ENCODE measurements around the gene CBL. TPM values are rescaled to one million over a fixed set of nuclear protein-coding genes. Genes with fewer than 3 reads are reported as not detected.

Gene CBL
- total RNA-seq, 1 donor from 2014 or later = 31.1 TPM

- DNase-seq (ENCODE audit: low spot score) (no peak), ATAC-seq (no peak)
- intact Hi-C loops (cut with DNase I) = loop anchor here (10.0 kb wide), 1 partner anchor 93 kb away; the partner anchor contains the start of gene CBL
These were observed 91.8 kb downstream of the CBL start for GRCh38 chr11:119297938-119298337.

DNA sequence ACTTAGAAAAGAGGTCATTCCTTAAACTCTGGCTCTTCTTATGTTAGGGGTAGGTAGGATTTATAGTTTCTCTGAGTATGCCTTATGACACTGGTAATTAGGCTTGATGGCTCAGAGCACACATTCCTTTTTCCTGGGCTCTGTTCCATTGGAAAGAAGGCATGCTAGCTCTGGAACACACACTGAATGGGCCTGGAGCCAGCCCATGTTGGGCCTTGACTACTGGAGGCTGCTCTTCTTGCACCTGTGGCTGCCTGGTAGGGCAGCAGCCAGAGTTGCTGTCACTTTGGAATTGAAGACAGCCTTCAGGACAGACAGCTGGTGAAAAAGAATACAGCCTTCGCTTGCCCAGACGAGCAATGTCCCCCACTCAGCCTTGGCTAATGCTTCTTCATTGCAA is 92.6 kb downstream of the CBL start:
- ATAC-seq (peak; percentile 76), DNase-seq (ENCODE audit: low spot score) (no peak)
- intact Hi-C loops (cut with DNase I) = loop anchor here (10.0 kb wide), 1 partner anchor 94 kb away; the partner anchor contains the start of gene CBL

- no peak for ATAC-seq
- intact Hi-C loops (cut with DNase I) = loop anchor here (10.0 kb wide), 1 partner anchor 95 kb away; the partner anchor contains the start of gene CBL
These were observed 93.3 kb downstream of the CBL start for GRCh38 chr11:119299416-119299815.

GRCh38 chr11:119300198-119300964 is 94.2 kb downstream of the CBL start:
- DNase-seq (ENCODE audit: low spot score) (no peak), ATAC-seq (no peak)

More at GRCh38 chr11:119299416-119299815, 93.3 kb downstream of the CBL start:
- DNase-seq (ENCODE audit: low spot score) = no peak

GRCh38 chr11:119303227-119303718 is 97.1 kb downstream of the CBL start:
- DNase-seq (ENCODE audit: low spot score) (no peak), ATAC-seq (no peak)
- intact Hi-C loops (cut with DNase I) = no loop called here

More at GRCh38 chr11:119300198-119300964, 94.2 kb downstream of the CBL start:
- intact Hi-C loops (cut with DNase I) = no loop called here

DNA sequence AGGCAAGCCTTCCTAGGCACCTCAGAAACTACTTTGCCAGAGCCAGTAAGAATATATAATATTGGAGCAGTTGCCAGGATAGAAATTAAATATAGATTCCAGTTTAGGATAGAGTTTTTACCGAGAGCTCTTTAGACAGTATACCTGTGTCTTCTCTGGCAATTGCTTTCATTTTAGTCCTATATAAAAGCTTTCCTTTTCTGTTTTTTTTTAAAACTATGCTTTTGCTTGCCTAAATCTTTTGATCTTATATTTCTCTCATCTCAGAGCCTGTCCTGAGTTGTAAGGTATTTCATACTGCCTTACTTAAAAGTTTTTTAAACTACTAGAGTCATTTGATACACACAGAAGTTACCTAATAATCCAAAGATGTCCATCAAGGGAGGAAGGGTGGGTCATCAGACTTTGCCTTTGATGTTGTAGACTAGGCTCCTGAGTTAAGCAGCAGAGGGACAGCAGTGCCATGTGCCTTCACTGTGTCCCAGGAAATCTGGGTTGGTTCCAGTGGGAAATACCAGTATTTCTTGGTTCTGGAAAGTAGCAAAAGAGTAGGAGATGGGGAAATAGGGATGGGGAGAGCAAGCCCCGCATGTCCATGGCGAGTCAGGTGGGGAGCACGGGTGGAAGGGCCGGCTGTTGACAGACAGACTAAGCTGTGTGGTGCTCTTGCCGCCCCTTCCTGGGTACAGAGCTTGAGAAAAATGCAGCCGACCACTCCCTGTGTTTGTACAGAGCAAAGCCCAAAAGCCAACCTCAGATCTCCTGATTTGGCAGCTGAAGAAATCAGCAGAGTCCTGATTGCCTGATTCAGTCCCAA is 99.6 kb downstream of the CBL start:
- intact Hi-C loops (cut with DNase I) = no loop called here

GRCh38 chr11:119306373-119306890 is 100.3 kb downstream of the CBL start:
- ATAC-seq = peak; percentile 89
- no peak for DNase-seq (ENCODE audit: low spot score)
- intact Hi-C loops (cut with DNase I) = no loop called here

More for the DNA sequence above, 99.6 kb downstream of the CBL start:
- ATAC-seq (no peak), DNase-seq (ENCODE audit: low spot score) (no peak)

DNA sequence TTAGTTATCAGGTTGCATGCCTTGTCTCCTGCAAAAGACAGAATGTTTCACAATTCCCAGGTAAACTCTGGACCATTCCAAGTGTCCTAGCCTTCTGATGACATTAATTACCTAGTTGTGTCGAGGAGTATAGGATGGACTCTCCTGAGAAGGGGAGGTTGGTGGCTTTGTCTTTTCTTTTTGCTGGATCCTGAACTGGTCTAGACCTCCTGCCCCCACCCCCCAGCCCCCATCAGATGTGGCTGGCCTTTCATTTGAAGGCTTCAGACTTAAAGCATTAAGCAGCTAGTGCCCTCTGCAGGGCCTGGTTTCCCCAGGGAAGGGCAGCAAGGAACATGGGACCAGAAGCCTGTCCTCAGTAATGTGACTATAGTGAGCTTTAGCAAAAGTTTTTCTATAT is 101.1 kb downstream of the CBL start:
- DNase-seq (ENCODE audit: low spot score) (no peak), ATAC-seq (peak; percentile 5)
- intact Hi-C loops (cut with DNase I) = no loop called here

DNA sequence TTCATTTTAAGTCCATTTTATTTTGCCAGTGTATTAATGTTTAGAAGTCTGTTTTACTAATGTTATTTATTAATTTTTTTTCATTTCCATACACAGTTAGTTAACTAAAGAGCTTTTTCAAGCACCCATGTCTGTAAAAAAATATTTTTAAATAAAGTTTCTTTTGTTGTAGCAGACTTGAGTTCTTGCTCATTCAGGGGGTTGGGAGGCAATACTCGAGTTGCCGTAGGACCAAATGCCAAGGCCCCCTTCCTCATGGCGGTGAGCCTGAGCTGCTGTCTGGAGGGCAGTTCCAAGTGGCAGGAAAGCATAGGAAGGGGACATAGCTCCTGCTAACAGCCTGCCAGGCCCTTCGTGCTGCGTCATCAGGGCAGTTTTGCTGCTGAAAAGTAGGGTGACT is 101.8 kb downstream of the CBL start:
- intact Hi-C loops (cut with DNase I) = no loop called here
- ATAC-seq (no peak), DNase-seq (ENCODE audit: low spot score) (no peak)

DNA sequence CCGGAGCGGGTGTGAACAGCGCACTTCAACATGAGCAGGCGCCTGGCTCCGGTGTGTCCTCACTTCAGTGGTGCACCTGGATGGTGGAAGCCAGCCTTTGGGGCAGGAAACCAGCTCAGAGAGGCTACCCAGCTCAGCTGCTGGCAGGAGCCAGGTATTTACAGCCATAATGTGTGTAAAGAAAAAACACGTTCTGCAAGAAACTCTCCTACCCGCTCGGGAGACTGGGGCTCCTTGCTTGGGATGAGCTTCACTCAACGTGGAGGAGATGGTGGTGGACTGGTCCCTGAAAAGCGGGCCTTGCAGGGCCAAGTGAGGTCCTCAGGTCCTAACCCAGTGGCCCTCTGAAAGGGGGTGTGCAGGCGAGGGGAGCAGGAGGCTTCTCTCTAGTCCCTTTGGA is 103.3 kb downstream of the CBL start:
- intact Hi-C loops (cut with DNase I) = no loop called here
- DNase-seq (ENCODE audit: low spot score) (no peak), ATAC-seq (no peak)

GRCh38 chr11:119309953-119310681 is 104.0 kb downstream of the CBL start:
- intact Hi-C loops (cut with DNase I) = no loop called here
- no peak for ATAC-seq
- DNase-seq (ENCODE audit: low spot score) = no peak

- intact Hi-C loops (cut with DNase I) = no loop called here
- DNase-seq (ENCODE audit: low spot score) = no peak
These were observed 104.5 kb downstream of the CBL start for GRCh38 chr11:119310682-119311052.

GRCh38 chr11:119314726-119315125 is 108.6 kb downstream of the CBL start:
- no peak for ATAC-seq
- intact Hi-C loops (cut with DNase I) = no loop called here
- no peak for DNase-seq (ENCODE audit: low spot score)

More at GRCh38 chr11:119310682-119311052, 104.5 kb downstream of the CBL start:
- no peak for ATAC-seq

DNA sequence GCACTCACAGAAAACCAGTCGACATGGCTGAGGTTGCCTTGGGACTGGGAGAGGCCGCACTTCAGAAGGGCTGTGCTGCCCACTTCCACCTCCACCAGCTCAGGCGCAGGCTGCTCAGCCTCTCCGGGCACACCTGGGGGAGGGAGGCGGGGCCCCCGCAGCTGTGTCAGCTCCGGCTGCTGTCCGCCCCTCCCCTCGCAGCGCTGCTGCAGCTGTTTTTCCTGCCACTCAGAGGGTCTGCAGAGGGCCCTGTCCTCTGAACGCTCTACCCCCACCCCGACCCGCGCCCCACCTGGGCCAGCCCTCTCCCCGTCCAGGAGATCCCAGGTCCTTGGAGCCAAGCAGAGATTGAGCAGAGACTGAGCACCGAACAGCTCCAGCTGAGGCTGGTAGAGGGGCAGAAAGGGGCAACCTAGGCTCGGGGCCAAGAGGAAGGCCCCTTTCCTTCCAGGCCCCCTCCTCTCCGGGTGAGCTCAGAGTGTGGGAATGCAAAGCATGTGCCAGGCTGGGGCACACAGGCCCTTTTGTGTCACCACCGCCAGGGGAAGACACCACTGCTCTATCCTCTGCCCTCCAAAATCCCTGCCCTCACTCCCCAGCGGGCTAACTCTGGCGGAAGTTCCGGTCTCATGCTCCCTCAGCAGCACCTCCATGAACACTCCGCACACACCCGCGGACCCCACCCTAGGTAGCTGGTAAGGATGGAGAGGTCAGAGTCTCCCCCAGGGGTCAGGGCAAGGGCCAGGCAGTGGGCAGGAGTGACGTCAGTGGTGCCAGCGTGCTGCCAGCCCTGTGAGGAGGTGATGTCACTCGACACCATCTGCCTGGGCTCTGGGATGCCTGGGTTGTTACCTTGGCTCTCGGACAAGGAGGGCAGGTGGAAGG is 109.2 kb downstream of the CBL start:
- intact Hi-C loops (cut with DNase I) = no loop called here
- DNase-seq (ENCODE audit: low spot score) (peak; percentile 72), ATAC-seq (peak; percentile 48)

- intact Hi-C loops (cut with DNase I) = no loop called here
- peak; percentile 84 for DNase-seq (ENCODE audit: low spot score)
These were observed 110.0 kb downstream of the CBL start for GRCh38 chr11:119316016-119316728.

DNA sequence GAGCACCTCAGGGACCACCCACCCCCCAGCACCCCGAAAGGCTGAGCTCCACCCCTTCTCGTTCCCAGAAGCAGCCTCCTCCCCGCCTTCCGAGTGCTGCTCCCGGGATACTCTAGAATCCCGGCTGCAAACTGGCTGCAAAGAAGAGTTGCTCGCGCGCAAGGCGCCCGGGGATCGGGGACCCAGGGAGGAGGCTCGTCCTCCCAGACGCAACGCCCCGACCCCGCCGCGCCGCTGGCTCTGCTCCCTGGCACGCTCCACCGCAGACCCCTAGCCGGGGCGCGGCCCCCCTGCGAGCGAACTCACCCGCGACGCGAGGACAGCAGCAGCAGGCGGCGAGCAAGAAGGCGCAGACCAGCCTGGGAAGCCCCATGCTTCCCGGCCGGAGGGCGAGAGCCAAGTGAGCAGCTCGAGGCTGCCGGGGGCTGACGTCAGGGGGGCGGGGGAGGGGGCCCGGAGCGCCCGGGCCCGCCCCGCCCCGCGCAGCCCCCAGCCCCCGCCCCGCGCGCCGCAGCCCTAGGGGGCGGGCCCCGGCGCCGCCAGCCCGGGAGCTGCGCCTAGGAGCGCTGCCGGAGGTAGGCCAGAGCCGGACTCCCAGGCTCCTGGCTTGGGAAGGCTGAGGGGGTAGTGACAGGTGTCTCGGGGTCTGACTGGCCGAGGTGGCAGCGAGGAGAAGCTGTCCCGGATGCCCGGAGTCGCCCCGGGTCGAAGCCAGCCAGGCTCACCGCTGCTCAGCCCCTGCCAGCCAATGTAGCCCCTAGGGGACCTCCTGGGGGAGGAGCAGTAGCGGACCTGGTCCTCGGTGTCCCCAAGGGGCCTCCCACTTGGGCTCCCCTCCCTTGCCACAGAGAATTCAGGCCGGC is 110.8 kb downstream of the CBL start, which contains the start of gene MCAM:
Gene MCAM (minus strand): TSS at position 402 of the 863 bp plus-strand sequence. CDS start 29 bp downstream, at position 373.
- DNase-seq (ENCODE audit: low spot score) (no peak), ATAC-seq (peak; percentile 5)
- intact Hi-C loops (cut with DNase I) = no loop called here

More at GRCh38 chr11:119316016-119316728, 110.0 kb downstream of the CBL start:
- ATAC-seq = peak; percentile 30
